GM13976 (cell line): ENCODE data around the gene CCNL2.

Experiments
- DNase-seq: peaks from one replicate; pipeline ENCODE4 v3.0.0; 2012; ENCODE audit warnings: low spot score
- in situ Hi-C: fragments of 300-500 bp; cut with MboI; formaldehyde crosslinking; loops from one replicate; pipeline ENCODE4 v1.12.0; 2022; ENCODE audit warnings: low sequenced_read_pairs, mixed read lengths, inconsistent platforms; ENCODE audit not compliant: unreplicated experiment
- TF ChIP-seq, protein P1 (sequence below): IDR thresholded peaks from 2 replicates; pipeline ENCODE4 v1.5.1; 2012; ENCODE audit warnings: borderline replicate concordance, mild to moderate bottlenecking; ENCODE audit not compliant: insufficient read depth; ENCODE audit errors: extremely low read depth, missing control alignments, control extremely low read depth

CCNL2 gene

DNA sequence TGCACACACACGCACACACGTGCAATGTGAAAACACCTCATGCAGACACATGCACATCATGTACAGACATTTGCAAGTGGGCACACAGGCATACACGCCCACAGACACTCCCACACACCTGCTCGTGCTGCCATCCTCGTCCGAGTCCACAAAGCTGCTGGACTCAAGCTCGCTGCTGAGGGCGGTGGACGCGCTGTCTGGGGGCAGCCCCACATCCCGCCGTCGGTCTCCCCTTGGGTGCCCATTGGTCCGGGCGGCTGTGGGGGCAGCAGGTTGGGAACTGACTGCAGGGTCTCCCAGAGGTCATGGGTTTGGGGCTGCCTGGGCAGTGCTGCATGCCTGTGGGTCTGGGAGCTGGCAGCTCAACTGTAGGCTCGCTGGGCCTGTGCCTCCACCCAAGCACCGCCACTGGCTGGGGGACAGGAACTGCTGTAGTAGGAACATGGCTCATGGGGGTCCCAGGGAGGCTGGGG is 57.5 kb downstream of the CCNL2 start:
- no peak for DNase-seq
- TF ChIP-seq, protein P1, sequence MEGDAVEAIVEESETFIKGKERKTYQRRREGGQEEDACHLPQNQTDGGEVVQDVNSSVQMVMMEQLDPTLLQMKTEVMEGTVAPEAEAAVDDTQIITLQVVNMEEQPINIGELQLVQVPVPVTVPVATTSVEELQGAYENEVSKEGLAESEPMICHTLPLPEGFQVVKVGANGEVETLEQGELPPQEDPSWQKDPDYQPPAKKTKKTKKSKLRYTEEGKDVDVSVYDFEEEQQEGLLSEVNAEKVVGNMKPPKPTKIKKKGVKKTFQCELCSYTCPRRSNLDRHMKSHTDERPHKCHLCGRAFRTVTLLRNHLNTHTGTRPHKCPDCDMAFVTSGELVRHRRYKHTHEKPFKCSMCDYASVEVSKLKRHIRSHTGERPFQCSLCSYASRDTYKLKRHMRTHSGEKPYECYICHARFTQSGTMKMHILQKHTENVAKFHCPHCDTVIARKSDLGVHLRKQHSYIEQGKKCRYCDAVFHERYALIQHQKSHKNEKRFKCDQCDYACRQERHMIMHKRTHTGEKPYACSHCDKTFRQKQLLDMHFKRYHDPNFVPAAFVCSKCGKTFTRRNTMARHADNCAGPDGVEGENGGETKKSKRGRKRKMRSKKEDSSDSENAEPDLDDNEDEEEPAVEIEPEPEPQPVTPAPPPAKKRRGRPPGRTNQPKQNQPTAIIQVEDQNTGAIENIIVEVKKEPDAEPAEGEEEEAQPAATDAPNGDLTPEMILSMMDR, result no peak
- in situ Hi-C loops, result no loop called here

DNA sequence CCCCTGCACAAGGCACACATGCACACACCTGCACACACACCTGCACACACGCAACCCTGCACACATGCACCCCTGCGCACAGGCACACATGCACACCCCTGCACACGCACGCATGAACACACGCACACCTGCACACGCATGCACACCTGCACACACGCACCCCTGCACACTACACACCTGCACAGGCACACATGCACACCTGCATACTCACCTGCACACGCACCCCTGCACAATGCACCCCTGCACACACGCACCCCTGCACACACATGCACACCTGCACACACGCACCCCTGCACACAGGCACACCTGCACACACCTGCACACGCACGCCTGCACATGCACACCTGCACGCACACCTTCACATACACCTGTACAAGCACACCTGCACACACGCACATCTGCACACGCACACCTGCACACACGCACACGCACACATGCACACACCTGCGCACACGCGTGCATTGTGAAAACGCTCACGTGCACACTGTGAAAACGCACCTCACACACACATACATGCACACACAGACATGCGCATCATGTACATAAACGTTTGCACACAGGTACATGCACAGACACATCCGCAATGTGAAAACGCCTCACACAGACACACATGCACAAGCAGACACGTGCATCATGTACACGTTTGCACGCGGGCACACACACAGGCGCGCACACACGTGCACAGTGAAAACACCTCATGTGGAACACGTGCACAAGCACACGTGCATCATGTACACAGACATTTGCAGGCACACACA is 58.2 kb downstream of the CCNL2 start:
- in situ Hi-C loops, result no loop called here
- DNase-seq, result no peak
- TF ChIP-seq, protein P1, result no peak

DNA sequence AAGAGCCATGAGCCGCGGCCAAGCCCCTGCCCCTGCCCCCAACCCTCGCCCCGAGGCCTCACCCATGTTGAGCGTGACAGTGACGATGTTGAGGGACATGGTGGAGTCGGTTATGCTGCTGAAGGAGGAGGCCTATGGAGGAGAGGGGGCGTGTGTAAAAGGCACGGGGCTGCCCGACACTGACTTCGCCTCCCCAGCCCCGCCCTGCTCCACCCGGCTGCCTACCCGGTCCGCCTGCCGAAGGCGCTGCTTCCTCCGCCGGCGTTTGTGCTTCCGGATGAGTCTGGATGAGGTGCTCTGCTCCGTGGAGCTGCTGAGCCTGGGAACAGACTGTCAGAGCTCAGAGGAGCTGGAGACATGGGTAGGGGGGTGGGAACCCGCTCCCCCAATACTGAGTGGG is 59.0 kb downstream of the CCNL2 start:
- in situ Hi-C loops, result no loop called here

DNA sequence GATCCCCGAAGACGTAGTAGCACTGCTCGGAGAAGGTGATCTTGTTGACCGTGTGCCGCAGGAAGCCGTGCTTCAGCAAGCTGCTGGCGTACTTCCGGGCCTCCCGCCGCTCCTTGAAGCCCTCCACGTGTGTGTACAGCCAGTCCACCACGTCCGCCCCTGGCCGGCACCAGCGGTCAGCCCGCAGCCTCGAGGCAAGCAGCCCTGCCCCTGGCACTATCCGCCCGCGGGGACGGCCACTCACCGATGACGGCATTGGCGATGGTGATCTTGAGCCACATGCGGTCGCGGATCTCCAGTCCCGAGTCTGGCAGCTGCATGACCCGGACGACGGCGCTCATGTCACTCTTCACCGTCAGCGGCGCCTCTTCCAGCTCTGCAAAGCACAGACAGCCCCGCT is 60.9 kb downstream of the CCNL2 start:
- no peak for DNase-seq
- in situ Hi-C loops, result no loop called here
- TF ChIP-seq, protein P1, result no peak

More for the DNA sequence above, 59.0 kb downstream of the CCNL2 start:
- TF ChIP-seq, protein P1, result no peak
- no peak for DNase-seq

DNA sequence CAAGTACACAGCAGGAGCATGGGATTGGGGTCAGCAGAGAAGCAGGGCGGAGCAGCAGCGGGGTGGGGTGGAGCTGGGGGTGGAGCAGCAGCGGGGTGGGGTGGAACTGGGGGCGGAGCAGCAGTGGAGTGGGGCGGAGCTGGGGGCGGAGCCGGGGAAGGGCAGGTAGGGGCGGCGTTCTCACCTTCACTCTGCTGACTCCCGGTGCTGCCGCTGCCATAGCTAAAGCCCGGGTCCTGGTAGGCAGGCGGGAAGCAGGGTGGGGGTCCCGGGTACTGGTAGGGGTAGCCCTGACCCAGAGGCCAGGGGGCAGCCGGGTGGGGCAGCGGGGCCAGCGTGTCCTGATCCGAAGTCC is 61.4 kb downstream of the CCNL2 start:
- peak; percentile 82 for DNase-seq
- in situ Hi-C loops, result no loop called here

DNA sequence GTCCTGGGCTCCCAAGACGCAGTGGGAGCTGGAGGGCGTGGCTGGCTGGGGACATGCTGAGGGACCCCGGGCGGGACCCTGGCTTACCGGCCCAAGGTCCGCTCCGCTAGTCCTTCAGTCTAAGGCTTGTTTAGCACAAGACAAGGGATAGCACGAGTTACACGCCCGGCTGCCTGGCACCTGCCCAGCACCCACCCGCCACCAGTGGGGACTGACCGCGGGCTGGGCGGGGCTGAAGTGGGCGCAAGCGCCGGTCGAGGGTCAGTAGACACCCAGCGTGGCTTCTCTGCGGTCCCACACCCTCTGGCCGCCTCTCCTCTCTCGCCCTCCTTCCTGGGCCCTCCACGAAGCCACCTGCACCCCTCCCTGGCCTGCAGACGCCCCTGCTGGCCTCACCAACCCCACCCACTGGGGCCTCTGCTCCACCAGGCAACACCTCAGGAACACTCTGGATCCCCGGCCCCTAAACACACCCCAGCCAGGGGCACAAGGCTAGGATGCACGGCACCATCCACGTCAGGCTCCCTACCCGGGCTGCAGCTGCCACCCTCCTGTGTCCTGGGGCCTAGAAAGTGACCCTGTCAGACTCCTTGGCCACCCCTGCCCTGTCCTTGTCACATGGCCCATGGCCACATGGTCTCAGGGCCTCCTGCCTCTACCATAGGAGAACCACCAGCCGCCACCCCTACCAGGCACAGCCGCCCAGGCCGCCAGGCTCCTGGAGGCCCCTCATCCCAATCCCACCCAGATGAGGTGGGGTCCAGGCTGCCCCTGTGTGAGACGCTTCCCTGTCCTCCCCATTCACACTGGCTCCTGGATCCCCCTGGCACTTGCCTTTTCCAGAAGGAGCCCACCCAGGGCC is 62.0 kb downstream of the CCNL2 start:
- in situ Hi-C loops, result no loop called here
- DNase-seq, result no peak
- TF ChIP-seq, protein P1, result no peak

More for the DNA sequence above, 61.4 kb downstream of the CCNL2 start:
- TF ChIP-seq, protein P1, result no peak
